Keratinocyte (primary cell): ENCODE data around the gene NDUFA11.

ENCODE experiments used
- EZH2 ChIP-seq: IDR thresholded peaks from one replicate; pipeline ENCODE4 v1.6.1; 2012; ENCODE audit warnings: inconsistent platforms, mild to moderate bottlenecking, low read length, moderate library complexity
- TF ChIP-seq, protein P1 (sequence below), 3 experiments: IDR thresholded peaks in 1 of 3; conservative IDR thresholded peaks in 1 of 3; optimal IDR thresholded peaks in 1 of 3; 2 replicates in 2 of 3; 3 replicates in 1 of 3; pipeline versions ENCODE3 to v1.5.1; 2011; ENCODE audit warnings: low read length in 3 of 3, mild to moderate bottlenecking in 3 of 3, moderate library complexity in 2 of 3, control low read depth in 1 of 3, inconsistent platforms in 1 of 3; ENCODE audit not compliant: insufficient read depth in 2 of 3; ENCODE audit errors: extremely low read depth in 1 of 3

DNA sequence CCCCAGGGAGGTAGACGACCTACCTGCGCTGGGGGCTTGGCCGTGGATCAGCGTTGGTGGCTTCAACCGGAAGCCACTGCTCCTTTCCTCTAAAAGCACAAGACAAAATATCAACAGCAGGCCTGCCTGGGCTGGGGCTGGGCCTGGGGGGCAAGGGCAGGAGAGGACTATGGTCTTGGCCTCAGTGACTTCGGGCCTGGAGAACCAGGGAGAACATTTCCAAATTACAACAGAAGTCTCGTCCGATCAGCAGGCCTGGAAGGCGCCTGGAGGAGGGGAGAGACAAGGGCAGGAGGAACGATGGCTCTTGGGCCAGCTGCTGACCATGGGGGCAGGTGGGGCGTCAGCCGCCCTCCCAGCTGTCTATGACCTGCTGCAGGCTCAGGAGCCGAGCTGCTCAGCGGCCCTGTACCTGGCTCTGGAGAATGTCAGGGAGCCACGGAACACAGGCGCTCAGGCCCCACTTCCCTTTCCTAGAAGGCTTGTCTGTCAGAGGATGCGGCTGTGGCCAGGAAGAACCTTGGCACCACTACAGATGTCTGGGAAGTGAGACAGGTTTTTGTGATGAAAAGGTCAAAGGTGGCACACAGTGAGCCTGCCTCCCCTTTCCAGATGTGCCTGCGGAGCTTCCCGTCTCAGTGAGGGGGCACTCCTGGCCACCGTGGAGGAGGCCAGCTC is 29.9 kb upstream of the NDUFA11 start:
- TF ChIP-seq, protein P1, sequence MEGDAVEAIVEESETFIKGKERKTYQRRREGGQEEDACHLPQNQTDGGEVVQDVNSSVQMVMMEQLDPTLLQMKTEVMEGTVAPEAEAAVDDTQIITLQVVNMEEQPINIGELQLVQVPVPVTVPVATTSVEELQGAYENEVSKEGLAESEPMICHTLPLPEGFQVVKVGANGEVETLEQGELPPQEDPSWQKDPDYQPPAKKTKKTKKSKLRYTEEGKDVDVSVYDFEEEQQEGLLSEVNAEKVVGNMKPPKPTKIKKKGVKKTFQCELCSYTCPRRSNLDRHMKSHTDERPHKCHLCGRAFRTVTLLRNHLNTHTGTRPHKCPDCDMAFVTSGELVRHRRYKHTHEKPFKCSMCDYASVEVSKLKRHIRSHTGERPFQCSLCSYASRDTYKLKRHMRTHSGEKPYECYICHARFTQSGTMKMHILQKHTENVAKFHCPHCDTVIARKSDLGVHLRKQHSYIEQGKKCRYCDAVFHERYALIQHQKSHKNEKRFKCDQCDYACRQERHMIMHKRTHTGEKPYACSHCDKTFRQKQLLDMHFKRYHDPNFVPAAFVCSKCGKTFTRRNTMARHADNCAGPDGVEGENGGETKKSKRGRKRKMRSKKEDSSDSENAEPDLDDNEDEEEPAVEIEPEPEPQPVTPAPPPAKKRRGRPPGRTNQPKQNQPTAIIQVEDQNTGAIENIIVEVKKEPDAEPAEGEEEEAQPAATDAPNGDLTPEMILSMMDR (optimal IDR thresholded peaks at IDR 0.05 in 1 of 3, IDR thresholded peaks at IDR 0.05 in 1 of 3, conservative IDR thresholded peaks at IDR 0.05 in 1 of 3; ENCODE audit: extremely low read depth in 1 of 3, insufficient read depth in 2 of 3, low read length in 3 of 3): no peak
- no peak for TF ChIP-seq EZH2
